ENCODE data around the gene CDK5RAP3. TPM values are rescaled to one million over a fixed set of nuclear protein-coding genes. Genes with fewer than 3 reads are reported as not detected.

CDK5RAP3 gene
- total and polyA plus RNA-seq, 2 of the 13 experiments (the other 11 are each of a cell fraction or from before 2014, with no cell fraction given), result 128 to 154 TPM

GRCh38 chr17:47993964-47994363 is 23.1 kb downstream of the CDK5RAP3 start:
- Histone ChIP-seq H3K4me1 (ENCODE audit: insufficient read depth, low read length) (peaks cover 36% of the 10 kb centered on the region), H3K36me3 (replicated peaks in 1 of 2; ENCODE audit: control insufficient read depth in 1 of 2, insufficient read depth in 2 of 2, low read length in 2 of 2) (no peaks in the 10 kb centered on the region), H3K27ac (ENCODE audit: extremely low read length, insufficient read depth, low read length) (no peak overlapping the region), H3K27me3 (ENCODE audit: control insufficient read depth in 1 of 2, insufficient read depth in 2 of 2, low read length in 2 of 2) (peaks cover 3 to 57% of the 10 kb centered on the region in 2 experiments; a peak in 3 of 5 replicates), H4K20me1 (ENCODE audit: insufficient read depth, low read length) (no peaks in the 10 kb centered on the region), H3K9ac (ENCODE audit: insufficient read depth, low read depth, low read length) (no peak overlapping the region), H3K4me3 (replicated peaks in 1 of 3; ENCODE audit: insufficient read depth in 1 of 3, low read depth in 2 of 3, low read length in 3 of 3) (no peak overlapping the region), H3K9me3 (ENCODE audit: low read length) (no peaks in the 10 kb centered on the region), H3K4me2 (ENCODE audit: low read depth, low read length) (no peak overlapping the region), H2AFZ (ENCODE audit: low read length) (no peak overlapping the region), H3K79me2 (ENCODE audit: insufficient read depth, low read length) (no peaks in the 10 kb centered on the region)
- 43% methylated on average over 5 of the region's 5 CpGs for WGBS (ENCODE audit: low lambda C conversion rate)
- DNase-seq (ENCODE audit: low spot score) (no peak), ATAC-seq (no peak), FAIRE-seq (no peak)
- BruUV-seq (replicated peaks), result no TSS peak
- TF ChIP-seq, protein P1, sequence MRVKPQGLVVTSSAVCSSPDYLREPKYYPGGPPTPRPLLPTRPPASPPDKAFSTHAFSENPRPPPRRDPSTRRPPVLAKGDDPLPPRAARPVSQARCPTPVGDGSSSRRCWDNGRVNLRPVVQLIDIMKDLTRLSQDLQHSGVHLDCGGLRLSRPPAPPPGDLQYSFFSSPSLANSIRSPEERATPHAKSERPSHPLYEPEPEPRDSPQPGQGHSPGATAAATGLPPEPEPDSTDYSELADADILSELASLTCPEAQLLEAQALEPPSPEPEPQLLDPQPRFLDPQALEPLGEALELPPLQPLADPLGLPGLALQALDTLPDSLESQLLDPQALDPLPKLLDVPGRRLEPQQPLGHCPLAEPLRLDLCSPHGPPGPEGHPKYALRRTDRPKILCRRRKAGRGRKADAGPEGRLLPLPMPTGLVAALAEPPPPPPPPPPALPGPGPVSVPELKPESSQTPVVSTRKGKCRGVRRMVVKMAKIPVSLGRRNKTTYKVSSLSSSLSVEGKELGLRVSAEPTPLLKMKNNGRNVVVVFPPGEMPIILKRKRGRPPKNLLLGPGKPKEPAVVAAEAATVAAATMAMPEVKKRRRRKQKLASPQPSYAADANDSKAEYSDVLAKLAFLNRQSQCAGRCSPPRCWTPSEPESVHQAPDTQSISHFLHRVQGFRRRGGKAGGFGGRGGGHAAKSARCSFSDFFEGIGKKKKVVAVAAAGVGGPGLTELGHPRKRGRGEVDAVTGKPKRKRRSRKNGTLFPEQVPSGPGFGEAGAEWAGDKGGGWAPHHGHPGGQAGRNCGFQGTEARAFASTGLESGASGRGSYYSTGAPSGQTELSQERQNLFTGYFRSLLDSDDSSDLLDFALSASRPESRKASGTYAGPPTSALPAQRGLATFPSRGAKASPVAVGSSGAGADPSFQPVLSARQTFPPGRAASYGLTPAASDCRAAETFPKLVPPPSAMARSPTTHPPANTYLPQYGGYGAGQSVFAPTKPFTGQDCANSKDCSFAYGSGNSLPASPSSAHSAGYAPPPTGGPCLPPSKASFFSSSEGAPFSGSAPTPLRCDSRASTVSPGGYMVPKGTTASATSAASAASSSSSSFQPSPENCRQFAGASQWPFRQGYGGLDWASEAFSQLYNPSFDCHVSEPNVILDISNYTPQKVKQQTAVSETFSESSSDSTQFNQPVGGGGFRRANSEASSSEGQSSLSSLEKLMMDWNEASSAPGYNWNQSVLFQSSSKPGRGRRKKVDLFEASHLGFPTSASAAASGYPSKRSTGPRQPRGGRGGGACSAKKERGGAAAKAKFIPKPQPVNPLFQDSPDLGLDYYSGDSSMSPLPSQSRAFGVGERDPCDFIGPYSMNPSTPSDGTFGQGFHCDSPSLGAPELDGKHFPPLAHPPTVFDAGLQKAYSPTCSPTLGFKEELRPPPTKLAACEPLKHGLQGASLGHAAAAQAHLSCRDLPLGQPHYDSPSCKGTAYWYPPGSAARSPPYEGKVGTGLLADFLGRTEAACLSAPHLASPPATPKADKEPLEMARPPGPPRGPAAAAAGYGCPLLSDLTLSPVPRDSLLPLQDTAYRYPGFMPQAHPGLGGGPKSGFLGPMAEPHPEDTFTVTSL (CRISPR knock-in tag; IDR thresholded peaks at IDR 0.05; ENCODE audit: borderline replicate concordance), result no peak
- TF ChIP-seq CREB1 (IDR thresholded peaks at IDR 0.05) (no peak), CREB1 (CRISPR knock-in tag; IDR thresholded peaks at IDR 0.05) (no peak), PPARG (CRISPR knock-in tag; conservative IDR thresholded peaks at IDR 0.05) (no peak)
- in situ Hi-C loops (cut with HindIII; ENCODE audit: extremely low pct_ligation_motif_present, low pct_unique_long_range_greater_than_20kb), result no loop called here
- ChIA-PET POLR2A (interaction anchor here (1.3 kb wide), 1 partner anchor 23 kb away, joined by 3 read pairs; the partner anchor contains the start of gene CDK5RAP3), CTCF (ENCODE audit: low intra/inter-chr PET ratio, low total read pairs) (no interaction called here)
- intact Hi-C loops (cut with micrococcal nuclease; ENCODE audit: unreplicated experiment), result no loop called here
